COR-L47 (cell line): Measurements from ENCODE around the gene LCE2D.

ENCODE experiments used
- DNase-seq: peaks from one replicate; lab custom pipeline; 2025; lab: John Stamatoyannopoulos, UW

The LCE2D gene

DNA sequence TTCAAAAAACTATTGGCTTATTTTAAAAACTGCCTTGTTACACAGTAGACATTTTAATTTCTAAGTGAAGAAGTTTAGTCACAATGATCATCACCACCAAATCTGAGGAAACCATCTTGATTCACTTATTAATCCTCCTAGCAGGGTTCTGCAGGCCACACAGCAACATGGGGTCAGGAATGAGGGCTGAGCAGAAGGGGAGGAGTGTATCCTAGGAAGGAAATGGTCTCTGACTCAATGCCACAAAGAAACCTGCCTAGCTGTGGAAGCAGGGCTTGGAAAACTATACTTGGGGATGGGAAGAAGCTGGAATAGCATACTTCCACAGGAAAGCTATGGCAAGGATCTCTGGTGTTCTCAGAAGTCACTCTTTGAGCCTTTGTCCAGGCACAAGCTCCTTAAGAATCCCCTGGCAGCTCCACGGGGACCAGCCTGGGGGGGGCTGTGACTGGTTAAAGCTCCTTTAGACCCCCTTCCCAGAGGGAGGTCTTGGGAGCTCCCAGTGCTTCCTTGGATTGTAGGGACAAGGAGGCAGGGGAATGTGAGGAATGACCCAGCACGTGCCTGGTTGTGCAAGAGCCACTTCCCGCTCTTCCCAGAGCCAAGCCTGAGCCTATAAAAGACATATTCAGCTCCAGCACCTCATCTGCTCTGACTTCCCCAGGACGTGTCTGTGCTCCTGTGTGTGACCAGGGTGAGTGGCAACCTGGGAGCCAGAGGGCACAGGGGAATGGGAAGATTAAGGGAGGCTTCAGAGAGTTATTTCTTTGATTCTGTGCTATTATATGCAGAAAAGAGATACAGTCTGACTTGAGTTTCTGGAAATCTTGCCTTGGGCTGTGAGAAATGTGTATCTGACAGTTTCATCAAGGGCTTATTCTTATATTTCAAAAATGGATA is 34.8 kb downstream of the LCE2D start, which contains the start of gene LCE2A:
TSS of gene LCE2A (plus strand) at position 645 of the 900 bp plus-strand sequence. CDS start 557 bp downstream, outside the sequence.
- no peak for DNase-seq

DNA sequence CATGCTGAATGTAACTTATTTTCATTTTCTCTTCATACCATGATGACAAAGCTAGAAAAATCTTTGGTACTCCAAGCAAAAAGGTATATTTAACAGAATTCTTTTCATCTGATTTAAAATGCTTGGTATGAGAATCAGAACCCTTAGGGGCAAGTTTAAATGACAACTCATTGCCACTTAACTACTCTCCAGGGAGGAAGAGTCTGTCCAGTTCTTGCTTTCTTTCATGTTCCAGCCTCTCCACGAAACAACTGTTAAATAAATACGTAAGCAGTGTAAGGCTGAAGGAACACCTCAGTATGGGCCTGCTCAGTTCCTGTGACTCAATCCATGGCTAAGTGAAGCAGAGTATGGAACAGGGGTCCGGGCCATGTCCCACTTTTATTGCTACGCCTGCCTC is 36.6 kb downstream of the LCE2D start:
- DNase-seq, result no peak

DNA sequence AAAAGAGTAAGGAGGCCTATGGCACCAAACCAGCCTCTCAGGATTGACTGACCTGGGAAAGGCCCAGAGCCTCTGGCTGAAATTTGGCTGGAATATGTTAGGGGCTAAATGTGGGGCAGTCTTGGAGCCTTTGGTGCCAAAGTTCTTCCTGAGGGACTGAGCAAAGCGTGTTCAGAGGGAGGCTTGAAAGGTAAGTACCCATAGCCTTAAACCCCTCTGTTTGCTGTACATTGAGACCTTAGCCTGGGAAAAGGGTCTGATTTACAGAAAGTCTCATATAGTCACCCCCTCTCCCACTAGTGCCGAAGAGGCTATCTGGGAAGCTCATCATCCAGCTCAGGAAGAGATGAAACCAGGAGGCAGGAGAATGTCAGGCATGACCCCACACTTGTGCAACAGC is 44.7 kb downstream of the LCE2D start, which contains the start of gene LCE4A:
TSS of gene LCE4A (plus strand) at position 301 of the 400 bp plus-strand sequence. CDS start 916 bp downstream, outside the sequence.
- no peak for DNase-seq
